Hepatocyte (in vitro differentiated cells): ENCODE measurements around the gene DNAJA4. TPM values are rescaled to one million over a fixed set of nuclear protein-coding genes. Genes with fewer than 3 reads are reported as not detected.
A peak's percentile ranks its signal among the peaks of the same experiment; 100 is the strongest.

Experiments used
- DNase-seq: peaks from one replicate; pipeline ENCODE4 v3.0.0-alpha.2; 2016; ENCODE audit warnings: low spot score
- H2AFZ ChIP-seq: fragments of 200-600 bp; sonication (generic); 2 replicates; pipeline ENCODE4 v1.6.0; 2016; ENCODE audit warnings: antibody characterized with exemption, mild to moderate bottlenecking
- H3K27ac ChIP-seq: fragments of 200-600 bp; sonication (generic); 2 replicates; pipeline ENCODE4 v1.5.1; 2016; ENCODE audit warnings: mild to moderate bottlenecking
- H3K27me3 ChIP-seq: fragments of 200-600 bp; sonication (generic); 2 replicates; pipeline ENCODE4 v1.6.1; 2016
- H3K36me3 ChIP-seq: fragments of 200-600 bp; sonication (generic); replicated peaks from 2 replicates; pipeline ENCODE4 v1.5.1; 2016; ENCODE audit warnings: low read depth; ENCODE audit not compliant: insufficient read depth
- H3K4me1 ChIP-seq: fragments of 200-600 bp; sonication (generic); 2 replicates; pipeline ENCODE4 v1.5.1; 2016; ENCODE audit warnings: mild to moderate bottlenecking, moderate library complexity; ENCODE audit not compliant: insufficient read depth
- H3K4me2 ChIP-seq: fragments of 200-600 bp; sonication (generic); 2 replicates; pipeline ENCODE4 v1.6.0; 2016
- H3K4me3 ChIP-seq: fragments of 200-600 bp; sonication (generic); 2 replicates; pipeline ENCODE4 v1.5.1; 2016; ENCODE audit warnings: mild to moderate bottlenecking
- H3K79me2 ChIP-seq: fragments of 200-600 bp; sonication (generic); 2 replicates; pipeline ENCODE4 v1.6.0; 2017; ENCODE audit warnings: mild to moderate bottlenecking
- H3K9me2 ChIP-seq: fragments of 200-600 bp; sonication (generic); replicated peaks from 2 replicates; pipeline ENCODE4 v1.6.0; 2017; ENCODE audit warnings: mild to moderate bottlenecking; ENCODE audit not compliant: insufficient read depth
- H3K9me3 ChIP-seq: fragments of 200-600 bp; sonication (generic); 2 replicates; pipeline ENCODE4 v1.5.1; 2016; ENCODE audit warnings: low read depth, mild to moderate bottlenecking
- H4K20me1 ChIP-seq: fragments of 200-600 bp; sonication (generic); 2 replicates; pipeline ENCODE4 v1.6.0; 2016; ENCODE audit warnings: mild to moderate bottlenecking; ENCODE audit not compliant: insufficient read depth, poor library complexity, severe bottlenecking
- EZH2 ChIP-seq: fragments of 200-600 bp; sonication (generic); IDR thresholded peaks from 2 replicates; pipeline ENCODE4 v1.6.1; 2016; ENCODE audit warnings: antibody characterized with exemption, mild to moderate bottlenecking, borderline replicate concordance
- EZH2phosphoT487 ChIP-seq: fragments of 200-600 bp; sonication (generic); IDR thresholded peaks from one replicate; pipeline ENCODE4 v1.6.1; 2018; ENCODE audit warnings: antibody characterized with exemption, mild to moderate bottlenecking, low read depth, moderate library complexity; ENCODE audit not compliant: unreplicated experiment, severe bottlenecking
- WGBS: methylation state at CpG from one replicate; pipeline ENCODE4 v1.1.6; 2016; ENCODE audit warnings: low lambda C conversion rate; ENCODE audit errors: missing lambda C conversion rate; 5-methylcytosine and 5-hydroxymethylcytosine counted together
- polyA plus RNA-seq: library from polyadenylated mRNA; unstranded; fragments of >200 nt; fragmentation: Nextera tagmentation; extraction: Ambion mirVana; gene quantifications from 2 replicates; pipeline ENCODE4 v1.2.1, GENCODE V29; 2016
- total RNA-seq: library from RNA; depleted of rRNA; stranded (reverse); fragments of >200 nt; gene quantifications from 2 replicates; pipeline ENCODE4 v1.2.3, GENCODE V29; 2014
- TF ChIP-seq, protein P1 (sequence below): fragments of 200-600 bp; sonication (generic); IDR thresholded peaks from 2 replicates; pipeline ENCODE4 v1.5.1; 2016; ENCODE audit warnings: antibody characterized with exemption, mild to moderate bottlenecking; ENCODE audit not compliant: poor library complexity

Gene DNAJA4
- total and polyA plus RNA-seq, 2 experiments from 2014 or later, result 2.8 to 3.6 TPM

DNA sequence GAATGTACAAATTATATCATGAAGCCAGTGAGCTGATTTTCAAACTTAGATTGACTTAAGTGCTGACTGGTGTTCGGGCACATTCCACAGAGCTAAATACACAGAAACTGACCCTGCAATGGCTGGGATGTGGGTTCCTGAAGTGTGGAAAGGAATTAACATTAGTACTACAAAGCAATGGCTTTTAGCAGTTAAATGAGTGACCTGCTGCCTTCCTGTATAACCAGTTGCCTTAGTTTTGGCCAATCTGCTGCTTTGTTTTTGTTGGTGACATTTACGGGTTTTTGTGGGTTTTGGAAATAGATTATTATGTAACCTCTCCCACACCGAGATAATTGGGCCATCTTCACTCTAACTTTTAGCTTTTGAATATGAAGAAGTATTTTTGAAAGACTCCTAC is 37.5 kb downstream of the DNAJA4 start:
- Histone ChIP-seq H3K27ac (no peak overlapping the region), H3K4me3 (no peak overlapping the region), H3K79me2 (peaks cover 23% of the 10 kb centered on the region), H4K20me1 (no peaks in the 10 kb centered on the region), H3K9me3 (no peaks in the 10 kb centered on the region), H3K4me2 (no peak overlapping the region), H3K9me2 (no peaks in the 10 kb centered on the region), H3K27me3 (no peaks in the 10 kb centered on the region), H3K36me3 (no peaks in the 10 kb centered on the region), H3K4me1 (peaks cover 20% of the 10 kb centered on the region), H2AFZ (no peak overlapping the region)
- DNase-seq, result no peak
- no peak for TF ChIP-seq EZH2
- TF ChIP-seq, protein P1, sequence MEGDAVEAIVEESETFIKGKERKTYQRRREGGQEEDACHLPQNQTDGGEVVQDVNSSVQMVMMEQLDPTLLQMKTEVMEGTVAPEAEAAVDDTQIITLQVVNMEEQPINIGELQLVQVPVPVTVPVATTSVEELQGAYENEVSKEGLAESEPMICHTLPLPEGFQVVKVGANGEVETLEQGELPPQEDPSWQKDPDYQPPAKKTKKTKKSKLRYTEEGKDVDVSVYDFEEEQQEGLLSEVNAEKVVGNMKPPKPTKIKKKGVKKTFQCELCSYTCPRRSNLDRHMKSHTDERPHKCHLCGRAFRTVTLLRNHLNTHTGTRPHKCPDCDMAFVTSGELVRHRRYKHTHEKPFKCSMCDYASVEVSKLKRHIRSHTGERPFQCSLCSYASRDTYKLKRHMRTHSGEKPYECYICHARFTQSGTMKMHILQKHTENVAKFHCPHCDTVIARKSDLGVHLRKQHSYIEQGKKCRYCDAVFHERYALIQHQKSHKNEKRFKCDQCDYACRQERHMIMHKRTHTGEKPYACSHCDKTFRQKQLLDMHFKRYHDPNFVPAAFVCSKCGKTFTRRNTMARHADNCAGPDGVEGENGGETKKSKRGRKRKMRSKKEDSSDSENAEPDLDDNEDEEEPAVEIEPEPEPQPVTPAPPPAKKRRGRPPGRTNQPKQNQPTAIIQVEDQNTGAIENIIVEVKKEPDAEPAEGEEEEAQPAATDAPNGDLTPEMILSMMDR, result no peak
- WGBS, result 64% methylated on average over 3 of the region's 3 CpGs

DNA sequence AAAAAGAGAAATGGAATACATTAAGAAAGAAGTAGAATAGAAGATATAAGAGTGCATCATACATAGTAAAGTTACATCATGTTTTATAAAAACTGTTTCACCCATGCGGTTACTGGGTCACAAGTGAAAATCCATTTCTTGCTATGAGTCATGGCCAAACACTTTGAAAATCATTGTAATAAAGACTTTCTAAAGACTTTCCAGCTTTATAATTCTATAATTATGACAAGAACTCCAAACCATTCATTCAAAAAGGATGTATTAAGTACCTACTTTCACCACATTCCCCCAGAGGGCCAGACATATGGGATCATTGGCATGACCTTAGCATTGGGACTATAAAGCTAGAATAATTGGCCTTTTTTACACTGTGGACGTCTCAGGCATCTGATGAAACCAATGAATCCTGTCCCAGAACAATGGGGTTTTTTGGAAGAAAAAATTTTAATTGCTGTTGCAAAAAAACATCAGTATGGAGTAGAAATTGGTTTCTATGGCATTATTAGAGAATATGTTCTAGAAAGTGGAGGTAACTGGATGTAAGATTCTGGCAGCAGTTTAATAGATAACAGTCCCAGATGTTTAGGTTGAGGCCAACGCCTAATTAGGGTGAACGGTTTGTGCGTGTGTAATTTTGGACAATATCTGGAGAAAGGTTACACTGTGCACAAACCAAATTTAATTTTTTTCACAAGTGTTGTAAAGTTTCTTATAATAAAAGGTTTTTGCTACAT is 38.4 kb downstream of the DNAJA4 start:
- peak overlapping the region; percentile 15 for H3K4me2 ChIP-seq
- H2AFZ ChIP-seq, result no peak overlapping the region
- no peaks in the 10 kb centered on the region for H3K36me3 ChIP-seq
- H3K27ac ChIP-seq, result no peak overlapping the region
- no peak overlapping the region for H3K4me3 ChIP-seq
- no peaks in the 10 kb centered on the region for H3K9me3 ChIP-seq
- H3K9me2 ChIP-seq, result no peaks in the 10 kb centered on the region
- no peaks in the 10 kb centered on the region for H3K27me3 ChIP-seq
- 79% methylated on average over 5 of the region's 5 CpGs for WGBS
- peaks cover 20% of the 10 kb centered on the region for H3K4me1 ChIP-seq
- TF ChIP-seq EZH2 (no peak), EZH2phosphoT487 (no peak)
- TF ChIP-seq, protein P1, result no peak
- DNase-seq, result no peak
- H4K20me1 ChIP-seq, result no peaks in the 10 kb centered on the region
- peaks cover 14% of the 10 kb centered on the region for H3K79me2 ChIP-seq

DNA sequence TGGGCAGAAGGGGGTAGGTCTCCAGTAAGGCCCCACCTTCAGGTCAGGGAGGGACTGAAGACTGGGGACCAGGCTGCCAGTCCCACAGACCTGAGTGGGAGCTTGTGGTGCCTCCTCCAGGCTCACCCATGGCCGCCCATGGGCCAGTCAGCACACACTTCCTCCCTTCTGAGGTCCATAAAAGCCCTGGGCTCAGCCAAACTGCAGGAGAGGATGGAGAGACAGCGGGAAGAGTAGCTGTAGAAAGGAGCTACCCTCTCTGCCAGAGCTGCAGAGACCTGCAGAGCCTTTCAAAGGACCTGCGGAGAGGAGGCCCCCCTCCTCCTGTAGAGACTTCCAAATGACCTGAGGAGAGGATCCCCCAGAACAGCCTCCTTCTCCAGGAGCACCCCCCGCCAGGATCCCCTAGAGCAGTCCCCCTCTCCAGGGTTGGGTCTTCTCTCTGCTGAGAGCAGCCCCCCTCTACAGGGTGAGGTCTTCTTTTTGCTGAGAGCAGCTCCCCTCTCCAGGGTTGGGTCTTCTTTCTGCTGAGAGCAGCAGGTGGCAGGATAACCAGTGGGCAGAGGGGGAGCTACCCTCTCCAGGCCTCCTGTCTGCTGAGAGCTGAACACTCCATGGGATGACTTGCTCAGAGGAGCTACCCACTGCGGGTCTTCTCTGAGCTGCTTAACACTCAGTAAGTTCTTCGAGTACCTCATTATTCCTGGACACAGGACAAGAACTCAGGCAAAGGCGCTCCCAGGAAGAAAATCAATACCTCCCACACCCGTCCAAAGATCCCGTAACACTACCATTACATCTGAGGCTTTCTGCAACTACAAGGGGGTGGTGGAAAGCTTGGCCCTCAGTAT is 40.1 kb downstream of the DNAJA4 start:
- no peak for DNase-seq

More for the DNA sequence above, 40.1 kb downstream of the DNAJA4 start:
- WGBS, result 81% methylated on average over 8 of the region's 9 CpGs
- peak overlapping the region; percentile 84 for H3K27ac ChIP-seq
- no peaks in the 10 kb centered on the region for H3K9me3 ChIP-seq
- H3K79me2 ChIP-seq, result no peaks in the 10 kb centered on the region
- no peak overlapping the region for H2AFZ ChIP-seq
- H4K20me1 ChIP-seq, result no peaks in the 10 kb centered on the region
- H3K4me3 ChIP-seq, result no peak overlapping the region
- TF ChIP-seq, protein P1, result no peak
- TF ChIP-seq EZH2 (no peak), EZH2phosphoT487 (no peak)
- peaks cover 14% of the 10 kb centered on the region for H3K4me1 ChIP-seq
- no peaks in the 10 kb centered on the region for H3K27me3 ChIP-seq
- H3K4me2 ChIP-seq, result no peak overlapping the region
- H3K36me3 ChIP-seq, result no peaks in the 10 kb centered on the region
- no peaks in the 10 kb centered on the region for H3K9me2 ChIP-seq
